CD4-positive, alpha-beta T cell treated with Interleukin-15 for 1 hour (primary cell): ENCODE data around the gene PPP4R4.
A peak's percentile ranks its signal among the peaks of the same experiment; 100 is the strongest.
"Not testable (repeated sequence)": the region's sequence is repeated elsewhere in the genome, so short reads cannot be mapped to it uniquely, and the experiment has no call there.

Source experiments
- DNase-seq: peaks from one replicate; pipeline ENCODE4 v3.0.0-alpha.2; 2020

PPP4R4 gene

DNA sequence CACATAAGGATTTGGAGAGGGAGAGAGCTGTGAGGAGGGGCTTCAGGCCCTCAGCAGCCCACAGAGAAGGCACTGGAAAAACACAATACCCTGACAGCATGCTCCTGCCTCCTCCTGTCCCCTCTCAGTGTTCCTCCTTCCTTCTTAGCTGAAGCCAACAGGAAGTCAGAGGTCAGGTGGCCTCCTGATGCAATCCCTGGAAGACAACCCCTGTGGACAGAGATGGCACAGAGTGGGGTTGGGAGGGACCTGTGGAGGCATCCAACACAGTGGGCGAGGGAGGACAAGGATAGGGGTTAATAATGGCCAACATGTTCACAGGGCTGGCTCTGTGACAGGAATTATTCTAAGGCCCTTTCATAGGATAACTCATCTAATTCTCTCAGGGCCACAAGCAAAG lies 29.4 kb upstream of the PPP4R4 start:
- DNase-seq, result no peak

DNA sequence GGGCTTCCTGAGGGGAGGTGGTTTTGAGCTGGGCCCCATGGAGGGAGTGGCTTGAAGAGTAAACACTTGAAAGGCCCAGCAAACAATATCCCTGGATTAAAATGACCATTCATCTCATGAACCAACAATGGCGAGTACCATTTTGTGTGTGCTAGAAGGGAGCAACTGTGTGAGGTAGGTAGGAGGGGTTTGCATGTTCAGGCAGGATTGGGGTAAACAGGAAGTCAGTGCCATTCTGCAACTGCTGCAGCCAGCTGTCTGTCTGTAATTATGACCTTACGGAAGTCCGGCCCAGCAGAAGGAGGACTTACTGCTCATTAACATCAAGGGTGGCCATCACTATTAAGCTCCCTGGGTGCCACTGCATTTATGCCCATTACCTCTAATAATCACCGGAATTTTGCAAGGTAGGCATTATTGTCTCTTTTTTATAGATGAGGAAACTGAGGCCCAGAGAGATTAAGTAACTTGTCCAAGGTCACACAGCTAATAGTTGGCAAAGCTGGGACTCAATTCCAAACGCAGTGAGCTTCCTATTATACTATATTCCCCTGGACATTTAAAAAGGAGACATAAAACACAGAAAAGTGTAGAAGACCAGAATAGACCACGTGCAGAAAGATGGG lies 28.1 kb upstream of the PPP4R4 start:
- no peak for DNase-seq

DNA sequence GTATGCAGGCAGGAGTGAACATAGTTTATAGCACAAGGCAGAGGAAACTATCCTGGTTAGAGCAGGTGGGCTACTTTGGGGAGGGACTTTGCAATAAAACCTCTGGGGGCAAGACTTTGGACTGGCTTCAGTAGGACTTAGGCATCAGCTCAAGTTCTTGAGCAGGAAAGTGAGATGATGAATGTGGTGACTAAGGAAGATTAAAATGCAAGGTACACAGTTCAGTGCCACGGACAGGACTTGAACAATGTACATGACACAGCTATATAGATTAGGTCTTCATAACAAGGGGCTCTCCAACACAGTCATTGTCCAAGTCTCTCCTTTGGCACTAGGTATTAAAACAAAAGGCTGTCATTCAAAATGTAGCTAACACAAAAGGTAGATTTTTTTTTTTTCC lies 21.4 kb upstream of the PPP4R4 start:
- DNase-seq, result no peak

DNA sequence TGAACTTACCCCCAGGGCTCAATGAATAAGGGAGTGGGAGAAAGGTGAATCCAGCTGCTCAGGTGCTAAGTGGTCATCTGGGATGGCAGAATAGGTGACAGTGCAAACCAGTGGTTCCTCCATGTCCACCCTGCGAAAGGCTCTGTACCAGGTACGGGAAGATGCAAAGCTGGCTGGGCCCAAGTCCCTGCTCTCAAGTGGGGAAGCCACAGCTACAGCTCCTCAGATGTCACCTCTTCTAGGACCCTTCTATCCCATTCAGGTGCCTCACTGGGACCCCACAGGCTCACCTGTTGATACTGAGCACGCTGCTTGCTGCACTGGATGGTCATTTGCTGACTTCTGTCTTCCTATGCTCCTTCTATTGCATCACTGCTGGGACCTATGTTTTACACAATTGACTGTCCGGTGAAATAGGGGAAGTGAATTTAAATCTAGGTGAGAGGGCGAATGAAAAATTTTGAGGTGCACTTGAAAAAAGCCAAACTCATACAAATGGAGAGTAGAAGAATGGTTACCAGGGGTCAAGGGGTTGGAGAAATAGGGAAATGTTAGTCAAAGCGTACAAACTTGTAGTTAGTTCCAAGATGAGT lies 20.3 kb upstream of the PPP4R4 start:
- no peak for DNase-seq

DNA sequence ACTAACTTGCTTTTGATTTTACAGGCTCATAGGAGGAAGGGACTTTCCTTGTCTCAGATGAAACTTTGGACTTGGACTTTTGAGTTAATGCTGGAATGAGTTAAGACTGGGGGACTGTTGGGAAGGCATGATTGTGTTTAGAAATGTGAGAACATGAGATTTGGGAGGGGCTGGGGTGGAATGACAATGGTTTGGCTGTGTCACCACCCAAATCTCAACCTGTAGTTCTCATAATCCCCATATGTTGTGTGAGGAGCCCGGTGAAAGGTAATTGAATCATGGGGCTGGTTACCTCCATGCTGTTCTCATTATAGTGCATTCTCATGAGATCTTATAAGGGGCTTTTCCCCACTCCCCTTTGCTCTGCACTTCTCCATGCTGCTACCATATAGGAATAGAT lies 18.0 kb upstream of the PPP4R4 start:
- not testable (repeated sequence) for DNase-seq

DNA sequence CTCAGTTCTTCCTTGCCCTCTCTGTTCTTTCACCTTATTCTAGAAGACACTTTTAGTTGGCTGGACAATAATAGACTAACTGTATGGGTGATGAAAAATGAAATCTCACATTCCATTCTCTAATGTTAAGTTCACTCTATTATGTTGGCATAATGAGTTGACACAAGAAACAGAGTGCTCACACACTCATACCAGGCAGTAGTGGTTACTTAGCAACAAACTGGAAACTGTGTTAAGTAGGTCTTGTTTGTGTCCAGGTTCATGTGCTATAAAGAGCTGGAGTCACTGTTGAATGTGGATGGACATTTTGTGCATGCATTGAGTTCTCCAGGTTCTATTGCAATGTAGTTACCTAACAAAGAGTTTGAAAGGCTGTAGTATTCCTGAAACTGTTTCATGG lies 16.9 kb upstream of the PPP4R4 start:
- no peak for DNase-seq

DNA sequence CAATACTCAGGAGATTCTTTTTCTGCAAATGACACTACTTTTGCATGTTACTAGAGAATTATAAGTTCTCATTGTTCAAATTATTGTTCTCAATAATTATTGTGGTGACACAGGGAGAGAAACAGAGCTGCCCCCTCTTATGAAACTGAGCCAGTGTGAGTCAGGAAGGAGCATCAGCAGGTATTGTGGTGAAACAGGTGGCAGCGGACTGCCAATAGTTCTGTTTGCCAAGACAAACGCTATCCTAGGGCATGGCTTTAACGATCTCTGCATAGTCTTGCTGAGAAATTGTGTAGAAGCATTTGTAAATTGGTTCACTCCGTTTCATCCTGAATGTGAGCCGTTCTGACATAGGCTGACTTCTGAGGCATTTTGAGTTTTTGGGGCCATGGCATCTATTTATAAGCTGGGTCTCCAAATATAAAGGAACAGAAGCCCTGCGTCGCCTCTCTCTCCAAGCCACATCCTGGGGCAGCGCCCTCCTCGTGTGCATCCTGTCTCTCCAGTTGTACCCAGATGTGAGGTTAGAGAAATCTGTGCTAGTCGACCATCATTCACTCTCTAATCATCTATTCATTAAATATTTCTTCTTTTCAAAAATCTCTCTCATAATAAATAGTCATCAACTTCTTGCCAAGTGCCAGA lies 15.8 kb upstream of the PPP4R4 start:
- DNase-seq, result peak; percentile 45

DNA sequence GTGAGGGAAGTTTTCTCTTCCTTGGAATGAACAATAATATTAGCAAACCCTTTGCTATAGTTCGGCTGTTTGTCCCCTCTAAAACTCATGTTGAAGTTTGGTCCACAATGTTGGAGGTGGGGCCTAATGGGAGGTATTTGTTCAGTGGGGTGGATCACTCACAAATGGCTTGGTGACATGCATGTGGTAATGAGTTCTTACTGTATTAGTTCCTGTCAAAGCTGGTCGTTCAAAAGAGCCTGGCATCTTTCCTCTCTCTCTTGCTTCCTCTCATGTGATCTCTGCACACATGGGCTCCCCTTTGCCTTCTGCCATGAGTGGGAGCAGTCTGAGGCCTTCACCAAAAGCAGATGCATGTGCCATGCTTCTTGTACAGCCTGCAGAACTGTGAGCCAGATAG lies 13.1 kb upstream of the PPP4R4 start:
- DNase-seq, result no peak

DNA sequence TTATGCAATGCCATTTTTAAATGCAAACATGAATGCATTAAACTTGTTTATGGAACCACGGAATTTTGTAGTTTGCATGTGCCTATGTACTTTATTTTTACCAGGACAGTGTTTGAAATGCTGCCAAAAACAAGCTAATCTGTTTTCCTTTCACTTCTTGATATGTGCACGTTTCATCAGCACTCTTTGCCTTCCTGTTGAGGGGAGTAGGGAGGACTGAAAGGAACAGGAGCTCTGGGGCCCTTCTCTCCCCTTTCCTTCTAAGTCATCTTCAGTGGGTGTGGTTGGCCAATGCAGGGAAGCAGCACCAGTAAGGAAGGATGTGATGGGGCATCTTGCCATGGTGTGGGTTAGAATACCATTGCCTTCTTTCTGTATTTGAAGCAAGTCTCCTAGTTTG lies 12.1 kb upstream of the PPP4R4 start:
- no peak for DNase-seq

DNA sequence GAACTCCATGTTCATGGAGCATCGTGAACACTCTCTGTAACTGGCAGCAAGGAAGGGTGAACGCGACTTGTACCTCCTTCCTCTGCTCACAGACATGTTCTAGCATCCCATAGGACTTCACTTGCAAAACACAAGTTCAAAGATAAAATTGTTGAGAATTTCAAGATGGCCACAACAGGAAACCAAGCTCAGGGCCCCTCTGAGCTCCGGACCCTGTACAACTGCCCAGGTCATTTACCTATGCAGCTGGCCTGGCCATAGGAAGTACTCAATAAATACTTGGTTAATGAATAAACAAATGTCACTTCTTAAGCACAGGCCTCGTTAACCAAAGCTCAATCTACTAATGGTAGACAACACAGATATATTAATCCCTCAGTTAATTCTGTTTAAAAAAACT lies 11.7 kb upstream of the PPP4R4 start:
- no peak for DNase-seq

DNA sequence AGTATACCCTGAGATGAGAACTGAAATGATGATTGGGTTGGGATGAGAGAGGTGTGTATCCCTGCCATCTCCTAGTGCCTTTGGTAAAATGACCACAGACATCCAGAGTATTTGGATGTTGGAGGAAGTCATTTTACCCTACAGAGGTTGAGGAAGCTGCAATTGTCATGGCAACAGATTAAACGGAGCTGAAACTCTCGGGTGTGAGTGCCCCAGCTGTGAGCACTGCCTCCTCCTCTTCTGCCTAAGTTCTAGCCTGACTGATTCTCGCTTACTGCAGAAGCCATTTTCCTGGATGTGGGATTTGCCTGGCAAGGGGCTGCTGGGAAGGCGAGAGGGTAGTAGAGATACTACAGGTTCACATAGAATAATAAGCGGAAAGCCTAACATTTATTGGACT lies 10.3 kb upstream of the PPP4R4 start:
- DNase-seq, result no peak

DNA sequence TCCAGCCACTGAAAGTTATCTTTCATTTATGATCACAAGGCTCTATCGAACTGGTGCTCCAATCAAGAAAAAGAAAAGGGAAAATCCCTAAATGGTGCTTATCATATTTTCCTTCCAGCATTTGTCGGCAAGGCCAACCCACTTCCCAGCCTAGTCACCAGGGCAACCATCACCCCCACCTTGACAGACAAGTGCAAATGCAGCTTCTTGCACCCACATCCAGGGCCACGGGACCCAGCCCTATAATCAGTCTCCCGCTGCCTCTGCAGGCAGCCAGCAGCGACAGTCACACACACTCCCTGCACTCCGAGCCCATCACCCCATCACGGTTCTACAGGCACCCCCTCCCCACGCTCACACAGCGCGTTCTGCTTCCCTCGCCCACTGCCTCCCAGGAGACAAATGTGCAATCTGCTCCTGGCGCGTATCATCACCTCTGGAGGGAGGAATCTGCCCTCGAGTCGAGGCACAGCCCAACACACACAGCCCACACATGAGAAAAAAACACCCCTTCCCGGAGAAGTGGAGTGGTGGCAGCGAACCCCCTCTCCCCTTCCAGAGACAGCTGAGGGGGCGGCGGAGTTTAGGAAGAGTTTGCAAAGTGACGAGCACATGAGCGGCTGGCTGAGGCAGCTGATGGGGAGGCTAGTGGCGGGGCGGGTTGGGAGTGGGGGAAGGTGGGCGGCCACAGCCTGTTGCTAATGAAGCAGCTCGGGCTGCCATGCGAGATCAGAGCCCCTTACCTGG lies 9.3 kb upstream of the PPP4R4 start:
- no peak for DNase-seq

DNA sequence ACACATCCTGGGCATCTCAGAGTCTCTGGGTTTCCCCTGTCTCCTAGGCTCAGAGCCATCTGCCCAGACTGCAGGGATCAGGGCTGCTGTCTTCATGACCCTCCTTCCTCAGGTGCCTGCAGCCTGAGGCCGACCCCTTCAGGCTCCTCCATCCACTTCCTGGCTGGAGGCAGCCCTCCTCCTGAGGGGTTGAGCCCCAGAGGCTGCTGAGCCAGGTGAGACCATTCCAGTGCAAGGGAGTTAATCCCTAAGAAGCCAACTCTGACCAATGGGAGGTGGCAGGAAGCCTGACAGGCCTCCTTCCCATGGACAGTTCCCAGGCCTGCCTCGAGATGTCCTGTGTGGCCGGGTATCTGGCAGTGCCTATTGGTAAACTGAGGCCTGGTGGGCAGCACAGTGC lies 8.4 kb upstream of the PPP4R4 start:
- no peak for DNase-seq

DNA sequence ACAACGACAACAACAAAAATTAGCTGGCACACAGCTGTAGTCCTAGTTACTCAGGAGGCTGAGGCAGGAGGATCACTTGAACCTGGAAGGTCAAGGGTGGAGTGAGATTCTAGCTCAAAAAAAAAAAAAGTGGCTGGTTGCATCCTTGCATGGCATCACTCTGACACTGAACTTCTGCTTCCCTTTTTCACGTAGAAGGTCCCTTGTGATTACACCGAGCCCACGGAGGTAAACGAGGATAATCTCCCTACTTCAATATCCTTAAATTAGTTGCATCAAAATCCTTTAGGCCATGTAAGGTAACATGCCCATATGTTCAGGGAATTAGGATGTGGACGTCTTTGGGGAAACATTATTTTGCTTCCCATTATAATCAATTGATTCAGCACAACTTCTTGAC lies 4.0 kb upstream of the PPP4R4 start:
- DNase-seq, result no peak

DNA sequence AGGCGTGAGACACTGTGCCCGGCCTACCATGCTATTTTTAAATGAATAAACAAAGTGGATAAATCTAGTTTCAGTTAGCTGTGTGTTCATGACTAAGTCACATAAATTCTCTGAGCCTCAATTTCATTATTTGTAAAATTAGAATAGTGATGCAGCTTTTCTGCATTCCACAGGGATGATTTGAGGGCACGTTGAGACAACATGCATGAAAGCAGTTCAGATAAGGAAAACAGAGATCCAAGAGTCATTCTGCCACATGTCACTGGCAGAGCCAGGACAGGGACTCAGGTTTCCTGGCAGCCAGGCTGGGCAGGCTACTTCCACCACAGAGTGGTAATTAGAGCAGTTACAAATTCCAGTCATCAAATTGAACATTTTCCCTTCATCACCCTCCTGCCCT lies 2.9 kb upstream of the PPP4R4 start:
- no peak for DNase-seq

DNA sequence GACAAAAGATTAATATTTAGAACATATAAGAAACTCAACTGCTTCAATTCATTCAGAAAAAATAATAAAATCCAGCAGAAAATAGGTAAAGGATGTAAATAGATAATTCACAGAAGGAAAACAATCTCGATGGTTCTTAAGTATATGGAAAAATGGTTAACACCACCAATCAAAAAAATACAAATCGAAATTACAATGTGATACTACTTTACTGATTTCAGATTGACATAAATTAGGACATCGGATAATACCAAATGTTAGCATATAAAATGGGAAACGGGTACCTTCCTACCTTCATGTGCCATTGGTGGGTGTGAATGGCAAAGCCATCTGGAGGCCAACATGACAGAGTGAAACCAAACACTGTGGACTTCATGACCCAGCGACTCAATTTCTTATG lies 1.6 kb upstream of the PPP4R4 start:
- DNase-seq, result no peak

DNA sequence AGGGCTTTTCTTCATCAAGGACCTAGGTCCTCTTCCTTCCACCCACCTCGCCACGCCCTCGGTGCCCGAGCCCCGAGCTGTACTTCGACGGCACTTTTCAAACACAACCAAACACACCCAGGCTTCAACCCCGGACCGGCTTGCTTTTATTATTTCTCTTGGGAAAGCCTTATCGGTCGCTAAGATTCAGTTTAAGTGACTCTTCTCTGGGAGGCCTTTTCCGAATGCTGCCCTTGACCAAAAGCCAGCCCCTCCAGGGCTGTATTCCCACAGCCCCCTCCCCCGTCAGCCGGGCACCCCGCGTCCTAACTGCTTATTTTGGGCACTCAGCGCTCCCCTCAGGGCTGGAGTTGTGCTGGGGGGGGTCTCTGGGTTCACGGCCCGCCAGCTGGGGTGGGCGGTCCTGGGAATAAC lies 644 bp upstream of the PPP4R4 start:
- no peak for DNase-seq

DNA sequence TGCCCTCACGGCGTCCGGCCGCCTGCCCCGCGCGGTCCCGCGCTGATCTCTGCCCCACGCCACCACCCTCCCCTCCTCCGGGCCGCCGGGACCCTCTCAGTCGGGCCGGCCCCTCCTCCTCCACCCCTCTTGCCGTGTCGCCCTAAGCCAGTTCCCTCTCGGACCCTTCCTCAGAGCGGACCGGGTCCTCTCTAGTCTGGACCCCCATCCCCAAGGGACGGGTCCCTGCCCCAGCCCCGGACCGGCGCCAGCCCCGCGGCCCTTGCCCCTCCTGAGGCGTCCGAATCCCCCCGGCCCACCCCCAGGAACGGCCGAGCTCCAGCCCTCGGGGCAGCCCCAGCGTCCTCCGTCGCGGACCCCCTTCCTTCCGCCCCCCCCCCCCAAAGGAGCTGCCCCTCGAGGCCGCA lies 485 bp downstream of the PPP4R4 start:
- no peak for DNase-seq

DNA sequence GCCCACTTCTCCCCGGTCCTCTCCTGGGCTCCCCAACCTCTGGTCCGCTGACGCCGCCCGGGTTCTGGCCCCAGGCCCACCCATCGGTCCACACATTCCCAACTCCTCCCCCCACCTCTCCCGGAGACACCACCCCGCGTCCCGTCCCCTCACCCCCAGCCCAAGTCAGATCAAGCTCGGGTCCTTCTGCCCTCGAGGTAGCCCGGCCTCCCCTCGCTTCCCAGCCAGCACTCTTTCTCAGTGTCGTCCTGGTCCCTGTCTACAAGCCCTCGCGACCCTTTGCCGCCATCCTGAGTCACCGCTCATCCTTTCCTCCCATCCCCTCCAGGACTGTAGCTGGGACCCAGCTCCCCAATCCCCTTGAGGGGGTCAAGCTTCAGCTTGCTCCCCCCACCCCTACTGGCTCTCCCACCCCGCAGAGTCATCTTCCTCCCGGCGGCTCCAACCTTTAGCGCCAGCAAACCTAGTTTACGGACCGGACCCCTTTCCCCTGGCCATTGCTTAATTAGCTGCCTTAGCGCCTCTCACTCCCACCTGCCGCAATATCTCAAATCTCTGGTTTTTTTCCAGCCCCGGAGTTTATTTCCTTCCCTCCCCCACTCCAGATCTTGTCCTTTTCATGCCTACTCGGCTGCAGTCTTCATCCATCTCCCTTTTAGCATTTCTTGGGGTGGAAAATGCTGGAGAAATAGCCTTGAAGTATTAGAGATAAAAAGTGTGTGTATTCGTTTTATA lies 1.1 kb downstream of the PPP4R4 start:
- DNase-seq, result no peak

DNA sequence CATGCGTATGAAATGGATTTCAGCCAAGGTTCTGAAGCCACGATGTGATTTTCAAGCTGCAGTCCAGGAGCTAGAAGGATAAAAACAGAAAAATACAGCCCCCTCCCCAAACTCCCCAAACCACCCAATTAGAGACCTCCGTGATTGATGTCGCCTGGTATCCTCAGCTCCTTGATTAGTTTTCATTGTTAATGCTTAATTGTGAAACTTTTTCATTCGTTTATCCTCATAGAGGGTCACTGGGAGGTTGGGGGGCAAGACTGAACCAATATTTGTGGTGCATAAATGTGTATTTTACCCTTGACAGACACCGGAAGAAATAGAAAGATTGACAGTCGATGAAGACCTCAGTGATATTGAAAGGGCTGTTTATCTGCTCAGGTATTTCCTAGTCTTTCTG lies 1.6 kb downstream of the PPP4R4 start:
- no peak for DNase-seq

DNA sequence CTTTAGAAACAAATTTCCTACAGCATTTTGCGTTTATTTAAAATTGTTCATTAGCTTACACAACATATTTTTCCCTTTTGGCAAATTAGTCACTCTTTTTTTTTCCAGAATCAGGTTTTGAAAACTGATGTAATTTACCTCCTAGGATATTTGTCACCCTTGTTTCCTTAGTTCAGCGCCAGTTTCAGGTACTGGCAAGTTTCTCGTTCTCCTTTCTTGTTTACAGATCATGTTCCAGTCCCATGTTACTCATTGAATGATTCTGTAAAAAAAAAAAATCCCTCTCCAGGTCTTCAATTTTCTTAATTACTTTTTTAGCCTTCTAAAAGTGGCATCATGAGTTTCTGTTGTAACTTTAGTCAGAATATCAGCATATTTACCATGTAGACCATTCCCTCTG lies 2.7 kb downstream of the PPP4R4 start:
- no peak for DNase-seq

DNA sequence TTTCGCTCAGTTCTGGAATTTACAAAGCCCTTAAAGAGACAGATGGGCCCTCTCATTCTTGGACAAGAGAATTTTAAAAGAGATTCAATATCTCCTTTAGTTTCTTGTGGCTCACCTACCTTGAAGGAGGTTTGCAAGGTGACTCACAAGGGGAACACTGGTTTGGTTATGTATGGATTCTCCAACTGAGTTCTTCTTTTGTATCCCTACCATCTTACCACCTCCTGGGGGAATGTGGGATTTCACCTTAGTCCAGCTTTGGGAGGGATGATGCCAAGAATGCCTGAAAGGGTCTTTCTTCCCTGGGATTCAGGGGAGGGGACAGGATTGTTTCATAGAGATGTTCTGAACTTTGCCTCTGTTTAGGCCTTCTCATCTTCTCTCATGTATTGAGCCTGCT lies 3.7 kb downstream of the PPP4R4 start:
- DNase-seq, result no peak

DNA sequence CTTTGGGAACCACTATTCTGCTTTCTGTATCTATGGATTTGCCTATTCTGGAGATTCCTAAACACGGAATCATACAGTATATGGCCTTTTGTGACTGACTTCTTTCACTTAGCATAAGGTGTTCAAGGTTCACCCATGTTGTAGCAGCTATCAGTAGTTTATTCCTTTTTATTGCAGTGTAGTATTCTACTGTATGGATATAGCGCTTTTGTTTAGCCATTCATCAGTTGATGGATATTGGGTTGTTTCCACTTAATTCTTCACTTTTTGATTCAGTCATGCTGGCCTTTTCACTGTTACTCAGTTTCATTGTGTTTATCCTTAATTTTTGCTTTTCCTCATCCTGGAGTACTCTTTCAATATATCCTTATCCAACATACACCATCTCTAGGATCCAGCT lies 5.1 kb downstream of the PPP4R4 start:
- DNase-seq, result no peak
